ENCODE data around the gene RPGRIP1L. TPM values are rescaled to one million over a fixed set of nuclear protein-coding genes. Genes with fewer than 3 reads are reported as not detected.
"Not testable (repeated sequence)": the region's sequence is repeated elsewhere in the genome, so short reads cannot be mapped to it uniquely, and the experiment has no call there.

The RPGRIP1L gene
- total and polyA plus RNA-seq, 5 donors from 2014 or later: 1.5 to 3.2 (median 1.9) TPM

GRCh38 chr16:53711390-53711789 lies 7.7 kb upstream of the RPGRIP1L start:
- no peak overlapping the region for H3K27ac Mint-ChIP-seq

GRCh38 chr16:53708490-53708889 lies 4.8 kb upstream of the RPGRIP1L start:
- Histone ChIP-seq H3K27me3 (ENCODE audit: control insufficient read depth, insufficient read depth, low read length) (no peaks in the 10 kb centered on the region), H3K4me1 (ENCODE audit: control insufficient read depth, insufficient read depth, low read length, poor library complexity, severe bottlenecking) (peaks cover 19% of the 10 kb centered on the region), H3K4me3 (ENCODE audit: low read depth, low read length) (no peak overlapping the region), H3K9me3 (ENCODE audit: control insufficient read depth in 2 of 2, low read length in 2 of 2) (no peaks in the 10 kb centered on the region), H3K36me3 (ENCODE audit: control insufficient read depth, insufficient read depth, low read length) (no peaks in the 10 kb centered on the region), H3K27ac (ENCODE audit: insufficient read depth, low read length, poor library complexity, severe bottlenecking) (no peak overlapping the region)
- Mint-ChIP-seq H3K9me3 (no peaks in the 10 kb centered on the region), H3K27me3 (no peaks in the 10 kb centered on the region), H3K4me1 (peaks cover 36 to 83% (median 64%) of the 10 kb centered on the region in 4 donors), H3K4me3 (peak overlapping the region in 1 of 4 donors; percentile 39), H3K36me3 (peaks cover 35% of the 10 kb centered on the region), H3K27ac (peak overlapping the region in 1 of 3 donors; percentile 74)
- no peak for DNase-seq
- no peak for ATAC-seq (ENCODE audit: low read depth in 2 of 2)

More at GRCh38 chr16:53711390-53711789, 7.7 kb upstream of the RPGRIP1L start:
- Mint-ChIP-seq H3K4me3 (no peak overlapping the region), H3K27me3 (no peaks in the 10 kb centered on the region), H3K4me1 (peaks cover 34 to 83% (median 64%) of the 10 kb centered on the region in 4 donors), H3K9me3 (no peaks in the 10 kb centered on the region), H3K36me3 (peaks cover 32% of the 10 kb centered on the region)
- H3K27ac ChIP-seq (ENCODE audit: insufficient read depth, low read length, poor library complexity, severe bottlenecking): no peak overlapping the region
- DNase-seq (no peak), ATAC-seq (ENCODE audit: low read depth in 2 of 2) (no peak)
- H3K4me3 ChIP-seq (ENCODE audit: low read depth, low read length): no peak overlapping the region
- H3K27me3 ChIP-seq (ENCODE audit: control insufficient read depth, insufficient read depth, low read length): no peaks in the 10 kb centered on the region
- H3K9me3 ChIP-seq (ENCODE audit: control insufficient read depth in 2 of 2, low read length in 2 of 2): no peaks in the 10 kb centered on the region
- H3K36me3 ChIP-seq (ENCODE audit: control insufficient read depth, insufficient read depth, low read length): no peaks in the 10 kb centered on the region
- H3K4me1 ChIP-seq (ENCODE audit: control insufficient read depth, insufficient read depth, low read length, poor library complexity, severe bottlenecking): no peaks in the 10 kb centered on the region

GRCh38 chr16:53707671-53708070 lies 4.0 kb upstream of the RPGRIP1L start:
- H3K4me1 Mint-ChIP-seq: peaks cover 36 to 75% (median 60%) of the 10 kb centered on the region in 4 donors

DNA sequence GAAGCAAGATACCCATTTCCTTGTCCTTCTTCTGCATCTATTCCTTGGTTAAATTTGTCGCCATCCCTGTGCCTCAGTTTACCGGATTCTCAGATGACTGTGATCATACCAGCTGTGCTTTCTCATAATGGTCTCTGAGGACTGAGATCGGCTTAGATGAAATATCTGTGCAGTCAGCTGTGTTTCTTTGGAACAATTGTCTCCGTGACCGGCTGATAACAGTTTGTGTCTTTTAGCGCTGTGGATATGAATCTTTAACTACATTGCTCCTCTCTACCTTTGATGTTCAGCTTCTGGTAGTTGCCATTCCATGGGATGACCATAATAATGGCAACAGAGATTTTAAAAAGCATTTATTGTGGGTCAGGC lies 770 bp upstream of the RPGRIP1L start:
- Histone ChIP-seq H3K4me3 (ENCODE audit: low read depth, low read length) (peak overlapping the region; percentile 86), H3K4me1 (ENCODE audit: control insufficient read depth, insufficient read depth, low read length, poor library complexity, severe bottlenecking) (peaks cover 23% of the 10 kb centered on the region), H3K27me3 (ENCODE audit: control insufficient read depth, insufficient read depth, low read length) (no peaks in the 10 kb centered on the region), H3K36me3 (ENCODE audit: control insufficient read depth, insufficient read depth, low read length) (no peaks in the 10 kb centered on the region), H3K9me3 (ENCODE audit: control insufficient read depth in 2 of 2, low read length in 2 of 2) (no peaks in the 10 kb centered on the region), H3K27ac (ENCODE audit: insufficient read depth, low read length, poor library complexity, severe bottlenecking) (peak overlapping the region; percentile 79)
- Mint-ChIP-seq H3K4me1 (peaks cover 32 to 59% (median 48%) of the 10 kb centered on the region in 4 donors), H3K27ac (peak overlapping the region; percentile 96 to 97 (median 97)), H3K36me3 (peaks cover 15% of the 10 kb centered on the region), H3K4me3 (peak overlapping the region; percentile 95 to 98 (median 96)), H3K9me3 (no peaks in the 10 kb centered on the region), H3K27me3 (no peaks in the 10 kb centered on the region)
- ATAC-seq (ENCODE audit: low read depth in 2 of 2) (no peak), DNase-seq (no peak)

More at GRCh38 chr16:53707671-53708070, 4.0 kb upstream of the RPGRIP1L start:
- H3K4me1 ChIP-seq (ENCODE audit: control insufficient read depth, insufficient read depth, low read length, poor library complexity, severe bottlenecking): peaks cover 23% of the 10 kb centered on the region
- H3K9me3 ChIP-seq (ENCODE audit: control insufficient read depth in 2 of 2, low read length in 2 of 2): no peaks in the 10 kb centered on the region
- Mint-ChIP-seq H3K36me3 (peaks cover 29% of the 10 kb centered on the region), H3K27me3 (no peaks in the 10 kb centered on the region), H3K4me3 (peak overlapping the region in 3 of 4 donors; percentile 8 to 12 (median 11)), H3K27ac (peak overlapping the region in 2 of 3 donors; percentile 23 to 34), H3K9me3 (no peaks in the 10 kb centered on the region)
- DNase-seq: no peak
- no peak overlapping the region for H3K27ac ChIP-seq (ENCODE audit: insufficient read depth, low read length, poor library complexity, severe bottlenecking)
- ATAC-seq (ENCODE audit: low read depth in 2 of 2): no peak
- H3K4me3 ChIP-seq (ENCODE audit: low read depth, low read length): no peak overlapping the region
- no peaks in the 10 kb centered on the region for H3K27me3 ChIP-seq (ENCODE audit: control insufficient read depth, insufficient read depth, low read length)
- no peaks in the 10 kb centered on the region for H3K36me3 ChIP-seq (ENCODE audit: control insufficient read depth, insufficient read depth, low read length)

- H3K36me3 Mint-ChIP-seq: peaks cover 10% of the 10 kb centered on the region
- not testable (repeated sequence) for H3K27me3 ChIP-seq (ENCODE audit: control insufficient read depth, insufficient read depth, low read length); H3K4me1 ChIP-seq (ENCODE audit: control insufficient read depth, insufficient read depth, low read length, poor library complexity, severe bottlenecking); H3K9me3 Mint-ChIP-seq; H3K36me3 ChIP-seq (ENCODE audit: control insufficient read depth, insufficient read depth, low read length); H3K4me3 Mint-ChIP-seq; H3K4me3 ChIP-seq (ENCODE audit: low read depth, low read length); H3K27me3 Mint-ChIP-seq; H3K9me3 ChIP-seq (ENCODE audit: control insufficient read depth in 2 of 2, low read length in 2 of 2); ATAC-seq (ENCODE audit: low read depth in 2 of 2); H3K27ac ChIP-seq (ENCODE audit: insufficient read depth, low read length, poor library complexity, severe bottlenecking); H3K27ac Mint-ChIP-seq; DNase-seq; H3K4me1 Mint-ChIP-seq
Observed at GRCh38 chr16:53698271-53698670, 5.4 kb downstream of the RPGRIP1L start.

- ATAC-seq (ENCODE audit: low read depth in 2 of 2) (no peak), DNase-seq (no peak)
- Mint-ChIP-seq H3K9me3 (no peaks in the 10 kb centered on the region), H3K27me3 (no peaks in the 10 kb centered on the region), H3K4me1 (no peaks in the 10 kb centered on the region), H3K27ac (no peak overlapping the region), H3K4me3 (no peak overlapping the region), H3K36me3 (peaks cover 18% of the 10 kb centered on the region)
- no peaks in the 10 kb centered on the region for H3K9me3 ChIP-seq (ENCODE audit: control insufficient read depth in 2 of 2, low read length in 2 of 2)
- no peak overlapping the region for H3K27ac ChIP-seq (ENCODE audit: insufficient read depth, low read length, poor library complexity, severe bottlenecking)
- H3K36me3 ChIP-seq (ENCODE audit: control insufficient read depth, insufficient read depth, low read length): no peaks in the 10 kb centered on the region
- H3K4me1 ChIP-seq (ENCODE audit: control insufficient read depth, insufficient read depth, low read length, poor library complexity, severe bottlenecking): no peaks in the 10 kb centered on the region
- no peak overlapping the region for H3K4me3 ChIP-seq (ENCODE audit: low read depth, low read length)
- no peaks in the 10 kb centered on the region for H3K27me3 ChIP-seq (ENCODE audit: control insufficient read depth, insufficient read depth, low read length)
Observed at GRCh38 chr16:53695070-53695469, 8.6 kb downstream of the RPGRIP1L start.

GRCh38 chr16:53693320-53693719 lies 10.3 kb downstream of the RPGRIP1L start:
- Histone ChIP-seq H3K9me3 (ENCODE audit: control insufficient read depth in 2 of 2, low read length in 2 of 2) (no peaks in the 10 kb centered on the region), H3K4me3 (ENCODE audit: low read depth, low read length) (no peak overlapping the region), H3K4me1 (ENCODE audit: control insufficient read depth, insufficient read depth, low read length, poor library complexity, severe bottlenecking) (no peaks in the 10 kb centered on the region), H3K27ac (ENCODE audit: insufficient read depth, low read length, poor library complexity, severe bottlenecking) (no peak overlapping the region), H3K36me3 (ENCODE audit: control insufficient read depth, insufficient read depth, low read length) (no peaks in the 10 kb centered on the region), H3K27me3 (ENCODE audit: control insufficient read depth, insufficient read depth, low read length) (no peaks in the 10 kb centered on the region)
- no peak overlapping the region for H3K27ac Mint-ChIP-seq
- peaks cover 18% of the 10 kb centered on the region for H3K36me3 Mint-ChIP-seq
- DNase-seq (no peak), ATAC-seq (ENCODE audit: low read depth in 2 of 2) (no peak)
- no peaks in the 10 kb centered on the region for H3K27me3 Mint-ChIP-seq
- no peaks in the 10 kb centered on the region for H3K4me1 Mint-ChIP-seq
- H3K4me3 Mint-ChIP-seq: no peak overlapping the region
- no peaks in the 10 kb centered on the region for H3K9me3 Mint-ChIP-seq

GRCh38 chr16:53692146-53692545 lies 11.5 kb downstream of the RPGRIP1L start:
- Histone ChIP-seq H3K27ac (ENCODE audit: insufficient read depth, low read length, poor library complexity, severe bottlenecking) (no peak overlapping the region), H3K4me3 (ENCODE audit: low read depth, low read length) (no peak overlapping the region), H3K9me3 (ENCODE audit: control insufficient read depth in 2 of 2, low read length in 2 of 2) (no peaks in the 10 kb centered on the region), H3K27me3 (ENCODE audit: control insufficient read depth, insufficient read depth, low read length) (no peaks in the 10 kb centered on the region), H3K36me3 (ENCODE audit: control insufficient read depth, insufficient read depth, low read length) (no peaks in the 10 kb centered on the region), H3K4me1 (ENCODE audit: control insufficient read depth, insufficient read depth, low read length, poor library complexity, severe bottlenecking) (no peaks in the 10 kb centered on the region)
- Mint-ChIP-seq H3K4me1 (no peaks in the 10 kb centered on the region), H3K4me3 (no peak overlapping the region), H3K27ac (no peak overlapping the region), H3K27me3 (no peaks in the 10 kb centered on the region), H3K9me3 (no peaks in the 10 kb centered on the region), H3K36me3 (peaks cover 18% of the 10 kb centered on the region)
- ATAC-seq (ENCODE audit: low read depth in 2 of 2) (no peak), DNase-seq (no peak)

Measured in CD4-positive, CD25-positive, alpha-beta regulatory T cell (primary cell).